NCI-H1417 treated with DMSO at 0.1 percent for 48 hours (cell line): ENCODE data around the gene SUPT7L.
"Not testable (repeated sequence)": the region's sequence is repeated elsewhere in the genome, so short reads cannot be mapped to it uniquely, and the experiment has no call there.

Experiments
- DNase-seq: peaks from one replicate; lab custom pipeline; 2025; lab: John Stamatoyannopoulos, UW

SUPT7L gene

DNA sequence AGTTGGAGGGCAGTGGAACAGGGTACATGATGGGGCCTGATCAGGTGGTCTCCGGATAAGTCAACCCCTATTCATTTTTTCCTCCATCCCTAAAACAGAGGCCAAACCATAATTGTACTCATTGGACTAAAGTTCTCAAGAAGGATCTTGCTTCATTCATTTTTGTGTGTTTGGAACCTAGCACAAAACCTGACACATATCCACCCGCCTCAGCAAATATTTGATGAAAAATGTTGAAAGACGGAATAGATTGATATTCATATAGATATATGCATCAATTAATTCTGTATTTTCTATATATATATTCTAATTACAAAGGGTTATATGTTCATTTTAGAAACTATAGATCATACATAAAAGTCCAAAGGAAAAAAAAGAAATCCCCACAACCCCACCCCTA is 22.2 kb upstream of the SUPT7L start:
- no peak for DNase-seq

- not testable (repeated sequence) for DNase-seq
Measured at GRCh38 chr2:27685006-27685405, 21.6 kb upstream of the SUPT7L start.

DNA sequence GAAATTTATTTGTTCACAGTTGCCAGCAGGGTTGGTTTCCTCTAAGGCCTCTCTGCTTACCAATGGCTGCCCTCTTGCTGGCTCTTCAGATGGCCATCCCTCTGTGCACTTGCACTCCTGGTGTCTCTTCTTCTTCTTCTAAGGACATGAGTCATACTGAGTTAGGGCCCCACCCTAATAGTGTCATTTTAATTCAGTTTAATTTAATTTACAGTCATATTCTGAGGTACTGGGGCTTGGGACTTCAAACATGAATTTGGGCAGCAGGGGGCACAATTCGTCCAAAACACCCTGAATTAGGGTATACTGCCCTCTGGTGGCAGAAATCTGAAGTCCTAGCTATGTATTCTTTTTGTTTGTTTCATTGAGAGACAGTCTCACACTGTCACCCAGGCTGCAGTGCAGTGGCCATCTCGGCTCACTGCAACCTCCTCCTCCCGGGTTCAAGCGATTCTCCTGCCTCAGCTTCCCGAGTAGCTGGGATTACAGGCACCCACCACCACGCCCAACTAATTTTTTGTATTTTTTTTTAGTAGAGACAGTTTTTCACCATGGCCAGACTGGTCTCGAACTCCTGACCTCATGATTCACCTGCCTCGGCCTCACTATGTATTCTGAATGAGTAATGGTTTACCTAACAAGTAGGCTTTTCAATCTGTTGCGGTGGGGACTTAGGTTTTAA is 20.1 kb upstream of the SUPT7L start:
- peak; percentile 93 for DNase-seq

- not testable (repeated sequence) for DNase-seq
Measured at GRCh38 chr2:27682334-27682771, 18.9 kb upstream of the SUPT7L start.

GRCh38 chr2:27681841-27682240 is 18.4 kb upstream of the SUPT7L start:
- DNase-seq, result no peak

- no peak for DNase-seq
Measured at GRCh38 chr2:27680571-27680970, 17.2 kb upstream of the SUPT7L start.

DNA sequence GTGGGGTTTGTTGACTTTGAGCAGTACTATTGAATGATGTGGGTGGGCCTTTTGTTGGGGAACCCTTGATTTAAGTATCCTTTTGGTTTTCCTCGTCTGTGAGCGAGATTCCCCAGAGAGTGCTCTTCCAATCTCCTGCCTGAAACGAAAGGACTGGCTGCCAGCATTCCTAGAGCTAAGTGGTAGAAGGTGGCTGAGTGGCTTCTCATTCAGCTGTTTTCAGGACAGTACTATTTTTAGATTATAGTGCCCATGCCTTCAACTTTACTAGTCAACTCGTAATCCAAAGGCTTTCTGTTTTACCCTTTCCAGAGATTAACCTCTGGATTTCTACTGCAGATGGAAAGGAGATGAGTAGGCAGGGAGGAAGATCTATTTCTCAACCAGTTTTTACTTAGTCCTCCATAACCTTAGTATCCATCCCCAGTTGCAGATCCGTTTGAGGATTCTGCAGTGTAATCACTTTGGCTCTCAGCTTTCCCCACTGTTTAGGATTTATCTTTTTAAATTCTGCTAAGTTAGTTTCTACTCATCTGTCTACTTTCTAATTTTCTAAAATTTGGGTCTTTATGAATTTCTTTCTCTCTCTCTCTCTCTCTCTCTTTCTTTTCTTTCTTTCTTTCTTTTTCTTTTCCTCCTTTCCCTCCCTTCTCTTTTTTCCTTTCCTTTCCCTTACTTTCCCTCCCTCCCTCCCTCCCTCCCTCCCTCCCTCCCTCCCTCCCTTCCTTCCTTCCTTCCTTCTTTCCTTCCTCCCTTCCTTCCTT is 9.5 kb upstream of the SUPT7L start:
- no peak for DNase-seq

GRCh38 chr2:27671235-27671634 is 7.8 kb upstream of the SUPT7L start:
- DNase-seq, result no peak

DNA sequence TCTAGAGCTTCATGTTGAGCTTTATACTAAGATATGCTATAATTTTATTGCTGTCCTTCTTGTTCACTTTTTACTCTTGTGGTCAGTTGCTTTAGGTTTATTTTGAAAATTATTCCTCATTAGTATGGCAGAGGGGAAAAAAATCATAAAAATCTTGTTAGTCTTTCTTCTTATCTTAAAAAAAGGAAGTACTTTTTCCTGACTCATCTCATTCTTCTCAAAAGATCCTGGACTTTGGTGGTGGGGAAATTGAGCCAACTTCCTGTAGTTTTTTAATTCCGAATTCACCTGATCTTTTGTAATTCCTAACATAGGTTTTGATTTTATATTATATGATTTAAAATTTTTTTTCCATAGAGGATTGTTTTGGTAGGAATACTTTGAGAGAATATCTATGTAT is 4.0 kb upstream of the SUPT7L start:
- DNase-seq, result no peak

DNA sequence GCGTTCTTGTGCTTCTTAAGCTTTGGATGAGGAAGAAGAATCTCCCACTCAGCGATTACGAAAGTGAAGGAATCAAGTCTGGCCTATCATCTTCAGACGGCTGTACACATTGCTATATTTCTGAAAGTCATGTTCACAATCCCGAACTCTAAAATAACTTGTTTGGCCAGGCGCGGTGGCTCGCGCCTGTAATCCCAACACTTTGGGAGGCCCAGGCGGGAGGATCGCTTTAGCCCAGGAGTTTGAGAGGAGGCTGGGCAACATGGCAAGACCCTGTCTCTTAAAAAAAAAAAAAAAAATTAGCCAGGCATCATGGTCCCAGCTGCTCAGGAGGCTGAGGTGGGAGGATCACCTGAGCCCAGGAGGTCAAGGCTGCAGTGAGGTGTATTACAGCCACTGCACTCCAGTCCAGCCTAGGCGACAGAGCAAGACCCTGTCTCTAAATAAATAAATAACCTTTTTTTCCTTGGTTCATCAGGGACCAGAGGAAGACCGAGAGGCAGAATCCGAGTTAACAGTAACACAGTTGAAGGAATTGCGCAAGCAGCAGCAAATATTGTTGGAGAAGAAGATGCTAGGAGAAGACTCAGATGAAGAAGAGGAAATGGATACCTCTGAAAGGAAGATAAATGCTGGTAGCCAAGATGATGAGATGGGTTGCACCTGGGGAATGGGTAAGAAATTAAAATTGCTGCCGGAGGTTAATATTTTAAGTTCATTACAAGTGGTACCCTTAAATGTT is 1.4 kb upstream of the SUPT7L start:
- DNase-seq, result no peak

- DNase-seq, result no peak
Measured at GRCh38 chr2:27664154-27664574, 750 bp upstream of the SUPT7L start.

- DNase-seq, result no peak
Measured at GRCh38 chr2:27661371-27661770, 2.0 kb downstream of the SUPT7L start.

DNA sequence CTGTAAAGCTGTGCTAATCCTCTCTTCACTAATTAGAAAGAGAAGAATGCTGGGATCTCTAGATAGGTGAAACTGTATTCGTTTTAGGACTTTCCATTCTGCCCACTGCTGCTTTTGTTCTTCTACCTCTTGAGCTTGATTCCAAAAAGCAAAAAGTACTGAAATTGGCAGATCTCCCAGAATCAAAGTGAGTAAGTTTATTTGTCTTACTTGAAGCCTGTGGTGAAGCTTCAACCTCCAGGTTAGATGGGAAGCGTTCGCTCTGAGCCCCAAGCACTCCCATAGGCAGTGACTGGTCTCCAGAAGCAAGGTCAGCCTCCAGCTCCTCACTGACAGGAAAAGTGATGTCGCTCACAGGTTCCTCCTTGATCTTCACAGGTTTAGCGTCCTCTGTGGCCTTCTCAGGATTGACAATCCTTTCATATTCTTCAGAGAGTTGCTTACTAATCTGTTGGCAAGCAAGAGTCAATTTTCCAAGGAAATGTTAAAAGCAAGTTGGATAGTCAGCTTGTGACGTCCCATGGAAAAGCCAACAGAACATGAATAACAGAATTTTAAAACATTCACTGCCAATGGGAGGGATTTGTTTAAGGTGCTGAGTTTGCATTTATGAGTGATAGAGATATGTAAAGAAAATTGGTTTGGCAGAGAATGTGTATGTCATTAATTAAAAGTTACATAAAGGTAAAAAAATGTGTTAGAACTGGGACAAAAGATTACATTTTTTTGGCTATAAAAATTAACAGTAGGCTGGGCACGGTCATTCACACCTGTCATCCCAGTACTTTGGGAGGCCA is 8.1 kb downstream of the SUPT7L start:
- DNase-seq, result no peak

GRCh38 chr2:27653397-27653796 is 10.0 kb downstream of the SUPT7L start:
- no peak for DNase-seq

GRCh38 chr2:27652790-27653189 is 10.6 kb downstream of the SUPT7L start:
- DNase-seq, result no peak

- no peak for DNase-seq
Measured at GRCh38 chr2:27652341-27652740, 11.1 kb downstream of the SUPT7L start.

DNA sequence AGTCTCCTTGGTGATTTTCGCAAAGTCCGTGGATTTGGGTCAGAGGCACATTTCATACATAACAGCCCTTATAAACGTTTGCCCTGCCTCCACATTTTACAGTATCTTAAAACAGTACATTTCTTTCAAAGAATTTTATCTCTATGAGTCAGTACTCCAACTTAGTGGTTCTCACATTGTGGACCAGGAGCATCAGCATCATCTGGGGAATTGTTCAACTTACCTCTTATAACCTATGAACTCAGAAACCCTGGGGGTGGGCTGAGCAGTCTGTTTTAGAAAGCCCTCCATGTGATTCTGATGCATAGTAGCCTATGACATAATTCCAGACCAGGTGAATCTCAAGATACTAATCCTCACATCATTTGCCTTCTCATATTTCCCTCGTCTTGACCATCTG is 12.4 kb downstream of the SUPT7L start:
- no peak for DNase-seq

DNA sequence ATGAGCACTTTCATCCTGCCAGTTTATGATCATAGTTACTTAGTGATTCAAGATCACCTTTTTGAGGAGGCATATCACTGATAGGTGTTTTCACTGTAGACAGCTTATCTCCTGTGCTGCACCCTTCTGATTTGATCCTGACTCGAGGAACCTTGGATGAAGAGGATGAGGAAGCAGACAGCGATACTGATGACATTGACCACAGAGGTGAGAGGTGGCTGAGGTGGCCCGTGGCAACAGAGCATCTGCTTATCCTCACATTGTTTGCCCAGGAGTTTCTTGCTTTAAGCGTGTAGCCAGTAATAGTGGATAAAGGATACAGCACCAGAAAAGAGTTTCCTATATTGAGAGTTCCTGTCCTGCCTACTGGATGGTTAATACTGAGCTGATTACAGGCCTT is 15.7 kb downstream of the SUPT7L start:
- no peak for DNase-seq

GRCh38 chr2:27647289-27647688 is 16.1 kb downstream of the SUPT7L start:
- no peak for DNase-seq

- no peak for DNase-seq
Measured at GRCh38 chr2:27645197-27645596, 18.2 kb downstream of the SUPT7L start.

DNA sequence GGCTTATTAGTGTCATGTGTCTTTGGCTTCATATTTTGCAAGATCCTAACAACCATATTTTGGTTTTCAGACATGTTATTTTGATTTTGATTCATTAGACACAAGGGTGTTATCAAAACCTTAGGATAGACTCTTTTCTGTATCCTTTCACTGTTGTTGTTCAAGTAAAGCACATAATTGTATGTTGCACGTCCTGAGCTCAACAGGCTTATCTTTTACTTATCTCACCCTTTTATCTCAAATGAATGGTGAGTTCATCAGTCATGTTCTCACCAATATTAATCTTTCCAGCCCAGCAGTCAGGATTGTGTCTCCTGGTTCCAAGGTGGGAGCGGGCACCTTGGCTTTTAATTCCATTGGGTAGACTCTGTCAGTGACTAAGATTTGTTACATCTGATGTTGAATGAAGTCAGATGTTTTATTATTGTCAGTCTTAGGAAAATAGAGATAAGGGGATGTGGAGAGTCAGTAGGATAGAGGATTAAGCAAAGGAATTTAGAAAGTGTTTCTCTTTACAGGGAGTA is 22.6 kb downstream of the SUPT7L start:
- no peak for DNase-seq

DNA sequence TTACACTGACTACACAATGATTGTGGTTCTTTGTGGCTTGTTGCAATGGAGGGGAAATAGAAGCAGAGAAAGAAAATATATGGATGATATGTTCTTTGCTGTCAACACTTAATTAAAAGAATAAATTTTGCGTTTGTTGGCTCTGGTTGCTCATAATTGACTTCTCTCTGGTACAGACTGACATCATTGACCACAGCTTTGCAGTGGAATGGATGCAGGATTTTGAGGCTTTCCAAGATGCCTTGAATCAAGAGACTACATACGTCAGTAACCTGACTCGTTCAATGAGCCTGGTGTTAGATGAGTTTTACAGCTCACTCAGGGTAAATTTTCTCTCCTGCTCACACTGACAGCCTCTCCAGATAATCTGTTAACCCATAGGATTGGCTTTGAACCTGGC is 24.7 kb downstream of the SUPT7L start:
- no peak for DNase-seq
